HepG2 (cell line): ENCODE results near the gene PSMB1. TPM values are rescaled to one million over a fixed set of nuclear protein-coding genes. Genes with fewer than 3 reads are reported as not detected.

Experiments
- ATF7-NPFF ChIP-seq: sonication (generic); formaldehyde crosslinking; IDR thresholded peaks from 2 replicates; pipeline ENCODE4 v1.8.1; 2023; ENCODE audit warnings: mild to moderate bottlenecking, low read depth, missing genetic modification reagents, moderate library complexity
- CC2D1A ChIP-seq: sonication (generic); formaldehyde crosslinking; IDR thresholded peaks from 2 replicates; pipeline ENCODE4 v1.8.1; 2023; ENCODE audit warnings: mild to moderate bottlenecking, missing genetic modification reagents
- CSRNP2 ChIP-seq: sonication (generic); formaldehyde crosslinking; conservative IDR thresholded peaks from 2 replicates; pipeline ENCODE4 v1.8.0; 2022; ENCODE audit warnings: low read depth, missing genetic modification reagents
- FOXK2 ChIP-seq: fragments of 450-650 bp; IDR thresholded peaks from 2 replicates; pipeline ENCODE4 v1.6.1; 2016
- GLI4 ChIP-seq: sonication (generic); formaldehyde crosslinking; IDR thresholded peaks from 2 replicates; pipeline ENCODE4 v1.5.1; 2020; ENCODE audit warnings: missing genetic modification reagents, mild to moderate bottlenecking, moderate library complexity, borderline replicate concordance
- HINFP ChIP-seq: sonication (generic); formaldehyde crosslinking; IDR thresholded peaks from 2 replicates; pipeline ENCODE4 v1.4.0; 2020; ENCODE audit warnings: low read depth, mild to moderate bottlenecking, missing genetic modification reagents
- HOXA3 ChIP-seq: sonication (generic); formaldehyde crosslinking; IDR thresholded peaks from 2 replicates; pipeline ENCODE4 v1.5.0; 2020; ENCODE audit warnings: missing genetic modification reagents
- NR2F6 ChIP-seq, 2 experiments: IDR thresholded peaks; 2 replicates each; pipeline ENCODE4 v1.6.1; 2016; ENCODE audit warnings: antibody characterized with exemption in 1 of 2, mild to moderate bottlenecking in 1 of 2
- PHF21A ChIP-seq: sonication (generic); formaldehyde crosslinking; IDR thresholded peaks from 2 replicates; pipeline ENCODE4 v1.5.0; 2020; ENCODE audit warnings: mild to moderate bottlenecking, missing genetic modification reagents
- RBFOX2 ChIP-seq: fragments of 200-400 bp; formaldehyde crosslinking; IDR thresholded peaks from 2 replicates; pipeline ENCODE4 v1.6.1; 2017; ENCODE audit warnings: low read depth, mild to moderate bottlenecking, low read length
- REL ChIP-seq: sonication (generic); formaldehyde crosslinking; conservative IDR thresholded peaks from 2 replicates; pipeline ENCODE4 v1.8.0; 2022; ENCODE audit warnings: mild to moderate bottlenecking, missing genetic modification reagents, moderate library complexity
- SIX1 ChIP-seq: sonication (generic); formaldehyde crosslinking; IDR thresholded peaks from 2 replicates; pipeline ENCODE4 v1.4.0; 2020; ENCODE audit warnings: missing genetic modification reagents, borderline replicate concordance
- ZBTB10 ChIP-seq: sonication (generic); formaldehyde crosslinking; IDR thresholded peaks from 2 replicates; pipeline ENCODE4 v1.4.0; 2020; ENCODE audit warnings: missing genetic modification reagents, borderline replicate concordance
- ZBTB4 ChIP-seq: sonication (generic); formaldehyde crosslinking; IDR thresholded peaks from 2 replicates; pipeline ENCODE4 v1.4.0; 2020; ENCODE audit warnings: missing genetic modification reagents, mild to moderate bottlenecking, borderline replicate concordance
- ZMYM2 ChIP-seq: sonication (generic); formaldehyde crosslinking; IDR thresholded peaks from 2 replicates; pipeline ENCODE4 v1.8.0; 2022; ENCODE audit warnings: mild to moderate bottlenecking, missing genetic modification reagents
- ZNF292 ChIP-seq: sonication (generic); formaldehyde crosslinking; IDR thresholded peaks from 2 replicates; pipeline ENCODE4 v1.8.1; 2022; ENCODE audit warnings: mild to moderate bottlenecking, low read depth, missing genetic modification reagents, borderline replicate concordance
- ZNF543 ChIP-seq: sonication (generic); formaldehyde crosslinking; IDR thresholded peaks from 2 replicates; pipeline ENCODE4 v1.4.0; 2020; ENCODE audit warnings: mild to moderate bottlenecking, missing genetic modification reagents
- ZNF674 ChIP-seq: sonication (generic); formaldehyde crosslinking; IDR thresholded peaks from 2 replicates; pipeline ENCODE4 v1.5.0; 2020; ENCODE audit warnings: low read depth, mild to moderate bottlenecking, missing genetic modification reagents
- polyA plus RNA-seq, 8 experiments: library from polyadenylated mRNA; depleted of rRNA in 3 of 8; stranded (reverse) in 7 of 8; unstranded in 1 of 8; fragments of >200 nt; fragmentation: Illumina TruSeq in 4 of 8; extraction: Trizol in 4 of 8; gene quantifications; 2 replicates each; pipeline versions ENCODE4 v1.2.1 to v1.2.3, GENCODE V29; 2011 to 2016; ENCODE audit warnings: low read depth in 4 of 8, missing spikeins in 1 of 8, mixed read lengths in 1 of 8; ENCODE audit not compliant: insufficient read depth in 1 of 8
- total RNA-seq, 5 experiments: library from RNA; depleted of rRNA; stranded (reverse); fragments of >200 nt; fragmentation: Illumina TruSeq; extraction: Trizol; gene quantifications; 2 replicates each; pipeline ENCODE4 v1.2.3, GENCODE V29; 2016; ENCODE audit warnings: low read depth in 1 of 5

The PSMB1 gene
- total and polyA plus RNA-seq, 2 of the 13 experiments (the other 11 are each of a cell fraction or from before 2014, with no cell fraction given): 528 to 592 TPM

GRCh38 chr6:170554013-170554795 lies 1.1 kb upstream of the PSMB1 start, which contains the start of gene TBP (continued):
- TF ChIP-seq ZMYM2 (peak; percentile 54; the same call in 1 of the 2 replicates), GLI4 (CRISPR knock-in tag) (0 out of 2 replicates have a peak, but pooled peaks have one; percentile 70), HOXA3 (peak; percentile 100), REL (CRISPR knock-in tag) (0 out of 2 replicates have a peak, but pooled peaks have one; percentile 2), ZNF674 (CRISPR knock-in tag) (no peak), ZBTB4 (CRISPR knock-in tag) (no peak), ZBTB10 (CRISPR knock-in tag) (no peak), FOXK2 (peak; percentile 93), HINFP (peak; percentile 35; the same call in 1 of the 2 replicates), CC2D1A (CRISPR knock-in tag) (peak; percentile 15; the same call in 1 of the 2 replicates), ATF7-NPFF (CRISPR knock-in tag) (peak; percentile 61; the same call in 1 of the 2 replicates), ZNF292 (CRISPR knock-in tag) (no peak; the same call in 1 of the 2 replicates), RBFOX2 (peak; percentile 92), SIX1 (peak; percentile 26; the same call in 1 of the 2 replicates), NR2F6 (IDR thresholded peaks at IDR 0.05) (peak; percentile 90), NR2F6 (CRISPR knock-in tag; IDR thresholded peaks at IDR 0.05) (peak; percentile 94), ZNF543 (CRISPR knock-in tag) (peak; percentile 77), CSRNP2 (CRISPR knock-in tag) (no peak), PHF21A (CRISPR knock-in tag) (peak; percentile 78)
